ENCODE measurements around the gene SETD2.

SETD2 gene

DNA sequence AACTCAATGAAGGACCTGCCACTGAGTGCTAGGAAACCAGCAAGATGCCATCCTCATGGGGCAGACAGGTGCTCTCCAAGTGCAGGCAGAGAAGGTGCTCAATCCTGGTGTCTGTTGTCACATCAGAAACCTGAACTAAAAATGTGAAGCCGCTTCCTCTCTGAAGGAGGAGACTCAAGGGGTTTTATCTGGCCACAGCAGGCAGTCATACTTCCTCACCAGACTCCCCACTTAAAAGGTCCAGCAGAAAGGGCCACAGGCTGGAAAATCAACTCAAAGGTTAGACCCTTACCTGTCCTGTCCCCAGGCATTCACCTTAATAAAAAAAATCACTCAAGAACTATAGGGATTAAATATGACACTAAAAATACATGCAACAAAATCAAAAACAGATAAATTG is 192.2 kb downstream of the SETD2 start:
- no peak for ATAC-seq
- TF ChIP-seq PPARA (CRISPR knock-in tag; IDR thresholded peaks at IDR 0.05; ENCODE audit: borderline replicate concordance) (no peak), ZNF70 (CRISPR knock-in tag; IDR thresholded peaks at IDR 0.05) (no peak), ZC3H10 (CRISPR knock-in tag; IDR thresholded peaks at IDR 0.05) (no peak), ARNTL (CRISPR knock-in tag; IDR thresholded peaks at IDR 0.05; ENCODE audit: borderline replicate concordance, low read depth) (no peak), RARB (CRISPR knock-in tag; IDR thresholded peaks at IDR 0.05) (no peak), SNAI2 (CRISPR knock-in tag; IDR thresholded peaks at IDR 0.05) (no peak)
- TF ChIP-seq, protein P1, sequence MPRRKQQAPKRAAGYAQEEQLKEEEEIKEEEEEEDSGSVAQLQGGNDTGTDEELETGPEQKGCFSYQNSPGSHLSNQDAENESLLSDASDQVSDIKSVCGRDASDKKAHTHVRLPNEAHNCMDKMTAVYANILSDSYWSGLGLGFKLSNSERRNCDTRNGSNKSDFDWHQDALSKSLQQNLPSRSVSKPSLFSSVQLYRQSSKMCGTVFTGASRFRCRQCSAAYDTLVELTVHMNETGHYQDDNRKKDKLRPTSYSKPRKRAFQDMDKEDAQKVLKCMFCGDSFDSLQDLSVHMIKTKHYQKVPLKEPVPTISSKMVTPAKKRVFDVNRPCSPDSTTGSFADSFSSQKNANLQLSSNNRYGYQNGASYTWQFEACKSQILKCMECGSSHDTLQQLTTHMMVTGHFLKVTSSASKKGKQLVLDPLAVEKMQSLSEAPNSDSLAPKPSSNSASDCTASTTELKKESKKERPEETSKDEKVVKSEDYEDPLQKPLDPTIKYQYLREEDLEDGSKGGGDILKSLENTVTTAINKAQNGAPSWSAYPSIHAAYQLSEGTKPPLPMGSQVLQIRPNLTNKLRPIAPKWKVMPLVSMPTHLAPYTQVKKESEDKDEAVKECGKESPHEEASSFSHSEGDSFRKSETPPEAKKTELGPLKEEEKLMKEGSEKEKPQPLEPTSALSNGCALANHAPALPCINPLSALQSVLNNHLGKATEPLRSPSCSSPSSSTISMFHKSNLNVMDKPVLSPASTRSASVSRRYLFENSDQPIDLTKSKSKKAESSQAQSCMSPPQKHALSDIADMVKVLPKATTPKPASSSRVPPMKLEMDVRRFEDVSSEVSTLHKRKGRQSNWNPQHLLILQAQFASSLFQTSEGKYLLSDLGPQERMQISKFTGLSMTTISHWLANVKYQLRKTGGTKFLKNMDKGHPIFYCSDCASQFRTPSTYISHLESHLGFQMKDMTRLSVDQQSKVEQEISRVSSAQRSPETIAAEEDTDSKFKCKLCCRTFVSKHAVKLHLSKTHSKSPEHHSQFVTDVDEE (CRISPR knock-in tag; IDR thresholded peaks at IDR 0.05): no peak

DNA sequence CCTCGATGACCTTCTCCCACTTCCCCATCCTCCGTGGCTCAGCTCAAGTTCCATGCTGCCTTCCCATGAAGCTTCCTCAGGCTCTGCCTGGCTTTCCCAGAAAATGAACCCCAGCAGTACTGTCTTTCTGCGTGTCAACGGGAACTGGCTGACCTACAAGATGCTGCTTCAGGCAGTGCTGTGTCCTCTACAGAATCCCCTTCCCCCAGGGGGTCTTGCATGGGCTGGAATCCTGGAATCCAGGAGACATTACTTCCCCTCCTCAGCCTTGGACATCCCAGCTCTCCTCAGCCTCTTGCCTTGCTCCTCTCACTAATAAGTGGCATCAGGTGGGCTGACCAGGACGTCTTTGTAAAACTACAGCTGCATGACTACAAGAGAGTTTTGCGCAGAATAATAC is 192.8 kb downstream of the SETD2 start:
- TF ChIP-seq PPARA (CRISPR knock-in tag; IDR thresholded peaks at IDR 0.05; ENCODE audit: borderline replicate concordance) (no peak), TCF4 (CRISPR knock-in tag; IDR thresholded peaks at IDR 0.05; ENCODE audit: borderline replicate concordance) (no peak), OSR1 (CRISPR knock-in tag; IDR thresholded peaks at IDR 0.05) (no peak), ZFP3 (CRISPR knock-in tag; IDR thresholded peaks at IDR 0.05) (no peak), CSDC2 (CRISPR knock-in tag; IDR thresholded peaks at IDR 0.05) (no peak), ISL1 (CRISPR knock-in tag; IDR thresholded peaks at IDR 0.05) (no peak), ESRRG (CRISPR knock-in tag; IDR thresholded peaks at IDR 0.05) (no peak), ZFP30 (CRISPR knock-in tag; IDR thresholded peaks at IDR 0.05) (no peak), ZNF8 (CRISPR knock-in tag; IDR thresholded peaks at IDR 0.05) (no peak), ZNF565 (CRISPR knock-in tag; conservative IDR thresholded peaks at IDR 0.05; ENCODE audit: low read depth) (no peak), TOX (CRISPR knock-in tag; IDR thresholded peaks at IDR 0.05; ENCODE audit: borderline replicate concordance) (no peak), ZNF70 (CRISPR knock-in tag; IDR thresholded peaks at IDR 0.05) (no peak), GLIS3 (CRISPR knock-in tag; IDR thresholded peaks at IDR 0.05) (no peak), BACH2 (CRISPR knock-in tag; IDR thresholded peaks at IDR 0.05; ENCODE audit: borderline replicate concordance) (no peak), ZC3H10 (CRISPR knock-in tag; IDR thresholded peaks at IDR 0.05) (no peak)
- TF ChIP-seq, protein P1 (CRISPR knock-in tag; IDR thresholded peaks at IDR 0.05): no peak
- TF ChIP-seq, protein P2, sequence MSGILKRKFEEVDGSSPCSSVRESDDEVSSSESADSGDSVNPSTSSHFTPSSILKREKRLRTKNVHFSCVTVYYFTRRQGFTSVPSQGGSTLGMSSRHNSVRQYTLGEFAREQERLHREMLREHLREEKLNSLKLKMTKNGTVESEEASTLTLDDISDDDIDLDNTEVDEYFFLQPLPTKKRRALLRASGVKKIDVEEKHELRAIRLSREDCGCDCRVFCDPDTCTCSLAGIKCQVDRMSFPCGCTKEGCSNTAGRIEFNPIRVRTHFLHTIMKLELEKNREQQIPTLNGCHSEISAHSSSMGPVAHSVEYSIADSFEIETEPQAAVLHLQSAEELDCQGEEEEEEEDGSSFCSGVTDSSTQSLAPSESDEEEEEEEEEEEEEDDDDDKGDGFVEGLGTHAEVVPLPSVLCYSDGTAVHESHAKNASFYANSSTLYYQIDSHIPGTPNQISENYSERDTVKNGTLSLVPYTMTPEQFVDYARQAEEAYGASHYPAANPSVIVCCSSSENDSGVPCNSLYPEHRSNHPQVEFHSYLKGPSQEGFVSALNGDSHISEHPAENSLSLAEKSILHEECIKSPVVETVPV (CRISPR knock-in tag; IDR thresholded peaks at IDR 0.05): no peak
- TF ChIP-seq, protein P3, sequence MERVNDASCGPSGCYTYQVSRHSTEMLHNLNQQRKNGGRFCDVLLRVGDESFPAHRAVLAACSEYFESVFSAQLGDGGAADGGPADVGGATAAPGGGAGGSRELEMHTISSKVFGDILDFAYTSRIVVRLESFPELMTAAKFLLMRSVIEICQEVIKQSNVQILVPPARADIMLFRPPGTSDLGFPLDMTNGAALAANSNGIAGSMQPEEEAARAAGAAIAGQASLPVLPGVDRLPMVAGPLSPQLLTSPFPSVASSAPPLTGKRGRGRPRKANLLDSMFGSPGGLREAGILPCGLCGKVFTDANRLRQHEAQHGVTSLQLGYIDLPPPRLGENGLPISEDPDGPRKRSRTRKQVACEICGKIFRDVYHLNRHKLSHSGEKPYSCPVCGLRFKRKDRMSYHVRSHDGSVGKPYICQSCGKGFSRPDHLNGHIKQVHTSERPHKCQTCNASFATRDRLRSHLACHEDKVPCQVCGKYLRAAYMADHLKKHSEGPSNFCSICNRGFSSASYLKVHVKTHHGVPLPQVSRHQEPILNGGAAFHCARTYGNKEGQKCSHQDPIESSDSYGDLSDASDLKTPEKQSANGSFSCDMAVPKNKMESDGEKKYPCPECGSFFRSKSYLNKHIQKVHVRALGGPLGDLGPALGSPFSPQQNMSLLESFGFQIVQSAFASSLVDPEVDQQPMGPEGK (CRISPR knock-in tag; IDR thresholded peaks at IDR 0.05; ENCODE audit: borderline replicate concordance): no peak
- TF ChIP-seq, protein P4, sequence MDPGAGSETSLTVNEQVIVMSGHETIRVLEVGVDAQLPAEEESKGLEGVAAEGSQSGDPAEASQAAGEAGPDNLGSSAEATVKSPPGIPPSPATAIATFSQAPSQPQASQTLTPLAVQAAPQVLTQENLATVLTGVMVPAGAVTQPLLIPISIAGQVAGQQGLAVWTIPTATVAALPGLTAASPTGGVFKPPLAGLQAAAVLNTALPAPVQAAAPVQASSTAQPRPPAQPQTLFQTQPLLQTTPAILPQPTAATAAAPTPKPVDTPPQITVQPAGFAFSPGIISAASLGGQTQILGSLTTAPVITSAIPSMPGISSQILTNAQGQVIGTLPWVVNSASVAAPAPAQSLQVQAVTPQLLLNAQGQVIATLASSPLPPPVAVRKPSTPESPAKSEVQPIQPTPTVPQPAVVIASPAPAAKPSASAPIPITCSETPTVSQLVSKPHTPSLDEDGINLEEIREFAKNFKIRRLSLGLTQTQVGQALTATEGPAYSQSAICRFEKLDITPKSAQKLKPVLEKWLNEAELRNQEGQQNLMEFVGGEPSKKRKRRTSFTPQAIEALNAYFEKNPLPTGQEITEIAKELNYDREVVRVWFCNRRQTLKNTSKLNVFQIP (CRISPR knock-in tag; IDR thresholded peaks at IDR 0.05; ENCODE audit: borderline replicate concordance, low read depth): no peak
- TF ChIP-seq, protein P5, sequence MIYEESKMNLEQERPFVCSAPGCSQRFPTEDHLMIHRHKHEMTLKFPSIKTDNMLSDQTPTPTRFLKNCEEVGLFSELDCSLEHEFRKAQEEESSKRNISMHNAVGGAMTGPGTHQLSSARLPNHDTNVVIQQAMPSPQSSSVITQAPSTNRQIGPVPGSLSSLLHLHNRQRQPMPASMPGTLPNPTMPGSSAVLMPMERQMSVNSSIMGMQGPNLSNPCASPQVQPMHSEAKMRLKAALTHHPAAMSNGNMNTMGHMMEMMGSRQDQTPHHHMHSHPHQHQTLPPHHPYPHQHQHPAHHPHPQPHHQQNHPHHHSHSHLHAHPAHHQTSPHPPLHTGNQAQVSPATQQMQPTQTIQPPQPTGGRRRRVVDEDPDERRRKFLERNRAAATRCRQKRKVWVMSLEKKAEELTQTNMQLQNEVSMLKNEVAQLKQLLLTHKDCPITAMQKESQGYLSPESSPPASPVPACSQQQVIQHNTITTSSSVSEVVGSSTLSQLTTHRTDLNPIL (CRISPR knock-in tag; IDR thresholded peaks at IDR 0.05; ENCODE audit: low read depth): no peak
- no peak for ATAC-seq
